Mesendoderm (in vitro differentiated cells): ENCODE measurements around the gene WASF3.

Source experiments
- DNase-seq: peaks from one replicate; pipeline ENCODE4 v3.0.0; 2013
- H2AK5ac ChIP-seq: 2 replicates; pipeline ENCODE4 v1.6.1; 2013; ENCODE audit warnings: low read length, inconsistent platforms
- H2BK120ac ChIP-seq: 2 replicates; pipeline ENCODE4 v1.6.1; 2013; ENCODE audit warnings: low read depth, mild to moderate bottlenecking, low read length, moderate library complexity, mixed read lengths
- H2BK15ac ChIP-seq: replicated peaks from 2 replicates; pipeline ENCODE4 v1.6.1; 2013; ENCODE audit warnings: low read depth, mild to moderate bottlenecking, moderate library complexity
- H2BK5ac ChIP-seq: 2 replicates; pipeline ENCODE4 v1.6.1; 2013; ENCODE audit warnings: low read length, inconsistent platforms
- H3K18ac ChIP-seq: 2 replicates; pipeline ENCODE4 v1.6.1; 2013; ENCODE audit warnings: mild to moderate bottlenecking, low read length, mixed read lengths
- H3K23ac ChIP-seq: one replicate; pipeline ENCODE4 v1.6.1; 2013; ENCODE audit warnings: low read length
- H3K27ac ChIP-seq: 2 replicates; pipeline ENCODE4 v1.5.1; 2013; ENCODE audit warnings: low read depth, mild to moderate bottlenecking, inconsistent platforms, low read length, moderate library complexity
- H3K27me3 ChIP-seq: 2 replicates; pipeline ENCODE4 v1.6.1; 2013; ENCODE audit warnings: low read length, control low read depth, mild to moderate bottlenecking, inconsistent platforms; ENCODE audit not compliant: insufficient read depth, poor library complexity
- H3K36me3 ChIP-seq: 2 replicates; pipeline ENCODE4 v1.6.1; 2013; ENCODE audit warnings: low read length, inconsistent platforms; ENCODE audit not compliant: control insufficient read depth, insufficient read depth
- H3K4ac ChIP-seq: one replicate; pipeline ENCODE4 v1.6.1; 2013; ENCODE audit warnings: low read depth, mild to moderate bottlenecking, low read length, moderate library complexity
- H3K4me1 ChIP-seq: 2 replicates; pipeline ENCODE4 v1.6.1; 2013; ENCODE audit warnings: low read depth, low read length, inconsistent platforms; ENCODE audit not compliant: control insufficient read depth
- H3K4me2 ChIP-seq: 2 replicates; pipeline ENCODE4 v1.6.1; 2013; ENCODE audit warnings: low read length
- H3K4me3 ChIP-seq: 2 replicates; pipeline ENCODE4 v1.5.1; 2013; ENCODE audit warnings: mild to moderate bottlenecking, low read length
- H3K56ac ChIP-seq: one replicate; pipeline ENCODE4 v1.6.1; 2013; ENCODE audit warnings: low read length
- H3K79me1 ChIP-seq: 2 replicates; pipeline ENCODE4 v1.6.1; 2013; ENCODE audit warnings: low read length, inconsistent platforms
- H3K79me2 ChIP-seq: 2 replicates; pipeline ENCODE4 v1.6.1; 2013; ENCODE audit warnings: mild to moderate bottlenecking, low read length; ENCODE audit not compliant: control insufficient read depth, insufficient read depth
- H3K9ac ChIP-seq: 2 replicates; pipeline ENCODE4 v1.6.1; 2013; ENCODE audit warnings: low read length, inconsistent platforms
- H4K5ac ChIP-seq: one replicate; pipeline ENCODE4 v1.6.1; 2013; ENCODE audit warnings: low read length
- H4K8ac ChIP-seq: one replicate; pipeline ENCODE4 v1.6.1; 2013; ENCODE audit warnings: low read depth, mild to moderate bottlenecking, control low read depth, low read length, moderate library complexity
- WGBS: extraction: QIAGEN DNeasy Blood & Tissue Kit; methylation state at CpG from one replicate; pipeline ENCODE4 v1.1.7; 2013; ENCODE audit warnings: low lambda C conversion rate, missing lambda C conversion rate; ENCODE audit not compliant: insufficient coverage; ENCODE audit errors: extremely low coverage; 5-methylcytosine and 5-hydroxymethylcytosine counted together

WASF3 gene

DNA sequence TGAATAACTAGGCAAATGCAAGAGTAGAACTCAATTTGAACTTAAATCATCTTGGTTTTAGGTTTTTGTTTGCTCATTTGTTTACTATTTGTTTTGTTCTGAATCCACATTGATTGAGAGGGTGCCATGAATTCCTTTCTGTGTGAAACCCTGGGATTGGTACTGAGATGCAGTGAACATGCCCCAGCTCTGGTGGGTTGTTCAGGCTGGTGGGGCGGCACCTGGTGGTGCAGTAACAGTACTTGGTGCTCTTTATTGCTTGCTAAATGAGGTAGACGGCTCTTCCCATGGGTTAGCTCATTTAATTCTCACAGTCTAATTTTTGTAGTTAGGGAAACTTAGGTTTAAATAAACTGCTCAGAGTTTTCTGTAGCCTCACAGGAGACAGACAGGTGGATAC is 48.4 kb downstream of the WASF3 start:
- no peak overlapping the region for H2BK15ac ChIP-seq
- H2BK5ac ChIP-seq, result no peak overlapping the region
- H3K18ac ChIP-seq, result no peak overlapping the region
- H3K4ac ChIP-seq, result no peak overlapping the region
- no peak overlapping the region for H2AK5ac ChIP-seq
- H4K8ac ChIP-seq, result no peak overlapping the region
- H3K27ac ChIP-seq, result no peak overlapping the region
- peak; percentile 80 for DNase-seq
- H3K36me3 ChIP-seq, result no peaks in the 10 kb centered on the region
- no peak overlapping the region for H2BK120ac ChIP-seq
- no peak overlapping the region for H3K4me3 ChIP-seq
- H3K23ac ChIP-seq, result no peak overlapping the region
- H3K4me1 ChIP-seq, result peaks cover 1% of the 10 kb centered on the region
- H3K79me1 ChIP-seq, result peaks cover 6% of the 10 kb centered on the region
- peaks cover 3% of the 10 kb centered on the region for H3K79me2 ChIP-seq
- H4K5ac ChIP-seq, result no peak overlapping the region
- no CpG with 5 or more reads among the region's 2 CpGs for WGBS
- no peak overlapping the region for H3K9ac ChIP-seq
- H3K4me2 ChIP-seq, result no peak overlapping the region
- no peaks in the 10 kb centered on the region for H3K27me3 ChIP-seq
- no peak overlapping the region for H3K56ac ChIP-seq

DNA sequence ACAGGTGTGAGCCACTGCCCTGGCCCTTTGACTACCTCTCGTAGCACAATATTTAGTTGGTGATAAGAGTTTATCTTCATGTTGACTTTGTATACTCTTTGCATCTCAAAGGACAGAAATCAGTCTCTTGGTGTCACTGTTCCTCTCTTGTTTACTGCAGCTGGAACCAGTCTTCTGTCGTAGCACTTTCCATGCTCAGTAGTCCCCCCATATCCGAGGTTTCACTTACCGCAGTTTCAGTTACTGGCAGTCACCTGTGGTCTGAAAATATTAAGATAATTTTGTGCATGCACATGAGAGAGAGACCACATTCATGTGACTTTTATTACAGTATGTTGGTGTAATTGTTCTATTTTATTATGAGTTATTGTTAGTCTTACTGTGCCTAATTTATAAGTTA is 49.1 kb downstream of the WASF3 start:
- Histone ChIP-seq H3K79me2 (peaks cover 3% of the 10 kb centered on the region), H3K9ac (no peak overlapping the region), H3K4me1 (peaks cover 1% of the 10 kb centered on the region), H2BK5ac (no peak overlapping the region), H3K36me3 (no peaks in the 10 kb centered on the region), H3K27me3 (no peaks in the 10 kb centered on the region), H2BK15ac (no peak overlapping the region), H3K4me3 (no peak overlapping the region), H4K8ac (no peak overlapping the region), H3K18ac (no peak overlapping the region), H3K56ac (no peak overlapping the region), H3K79me1 (peaks cover 6% of the 10 kb centered on the region), H2BK120ac (no peak overlapping the region), H3K27ac (no peak overlapping the region), H4K5ac (no peak overlapping the region), H2AK5ac (no peak overlapping the region), H3K4ac (no peak overlapping the region), H3K4me2 (no peak overlapping the region), H3K23ac (no peak overlapping the region)
- DNase-seq, result no peak
- no CpG with 5 or more reads among the region's 4 CpGs for WGBS

DNA sequence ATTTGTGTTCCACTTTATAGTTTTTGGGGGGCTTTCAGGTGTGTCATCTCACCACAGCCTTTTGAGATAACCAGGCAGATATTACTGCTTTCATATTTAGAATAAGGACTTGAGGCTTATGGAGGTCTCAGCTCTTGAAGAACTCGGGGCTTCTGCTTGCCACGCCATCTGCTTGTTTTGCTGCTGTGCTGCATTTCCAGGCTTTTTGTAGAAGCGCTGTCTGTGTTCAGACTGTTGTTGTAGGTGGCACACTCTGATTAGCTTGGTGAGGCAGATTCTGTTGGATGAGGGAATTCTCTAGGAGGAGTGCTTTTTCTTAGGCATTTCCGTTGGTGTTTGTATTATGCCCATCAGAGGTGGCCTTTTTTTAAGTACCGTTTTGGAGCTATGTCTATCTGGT is 57.2 kb downstream of the WASF3 start:
- Histone ChIP-seq H4K8ac (no peak overlapping the region), H3K27ac (no peak overlapping the region), H4K5ac (no peak overlapping the region), H2BK15ac (no peak overlapping the region), H3K4me3 (no peak overlapping the region), H3K79me2 (no peaks in the 10 kb centered on the region), H3K4ac (no peak overlapping the region), H2BK5ac (no peak overlapping the region), H3K79me1 (peaks cover 3% of the 10 kb centered on the region), H3K36me3 (no peaks in the 10 kb centered on the region), H3K56ac (no peak overlapping the region), H3K23ac (no peak overlapping the region), H3K18ac (no peak overlapping the region), H3K4me2 (no peak overlapping the region), H2AK5ac (no peak overlapping the region), H3K27me3 (no peaks in the 10 kb centered on the region), H3K9ac (no peak overlapping the region), H3K4me1 (no peaks in the 10 kb centered on the region), H2BK120ac (no peak overlapping the region)
- no CpG with 5 or more reads among the region's 5 CpGs for WGBS
- DNase-seq, result no peak

DNA sequence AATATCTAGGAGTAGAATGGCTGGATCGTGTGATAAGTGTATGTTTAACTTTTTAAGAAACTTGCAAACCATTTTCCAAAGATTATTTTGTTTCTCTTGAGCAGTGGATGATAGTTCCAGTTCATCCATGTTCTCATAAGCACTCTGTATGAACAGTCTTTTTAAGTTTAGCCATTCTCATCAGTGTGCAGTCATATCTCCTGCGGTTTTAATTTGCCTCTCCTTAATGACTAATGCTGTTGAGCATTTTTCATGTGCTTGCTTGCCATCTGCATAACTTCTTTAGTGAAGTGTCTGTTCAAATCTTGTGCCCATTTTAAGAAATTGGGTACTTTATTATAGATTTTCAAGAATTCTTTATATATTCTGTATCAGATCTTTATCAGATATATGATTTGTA is 58.6 kb downstream of the WASF3 start:
- no peak overlapping the region for H2BK15ac ChIP-seq
- no peaks in the 10 kb centered on the region for H3K79me2 ChIP-seq
- WGBS, result no CpG with 5 or more reads among the region's 2 CpGs
- H3K36me3 ChIP-seq, result no peaks in the 10 kb centered on the region
- H3K4me2 ChIP-seq, result no peak overlapping the region
- H3K27me3 ChIP-seq, result no peaks in the 10 kb centered on the region
- H3K23ac ChIP-seq, result no peak overlapping the region
- no peak overlapping the region for H2BK5ac ChIP-seq
- H3K9ac ChIP-seq, result no peak overlapping the region
- no peak overlapping the region for H3K27ac ChIP-seq
- DNase-seq, result no peak
- no peak overlapping the region for H2BK120ac ChIP-seq
- H2AK5ac ChIP-seq, result no peak overlapping the region
- no peak overlapping the region for H3K4me3 ChIP-seq
- no peak overlapping the region for H3K56ac ChIP-seq
- H4K8ac ChIP-seq, result no peak overlapping the region
- no peak overlapping the region for H4K5ac ChIP-seq
- H3K79me1 ChIP-seq, result no peaks in the 10 kb centered on the region
- no peak overlapping the region for H3K18ac ChIP-seq
- H3K4me1 ChIP-seq, result no peaks in the 10 kb centered on the region
- no peak overlapping the region for H3K4ac ChIP-seq

DNA sequence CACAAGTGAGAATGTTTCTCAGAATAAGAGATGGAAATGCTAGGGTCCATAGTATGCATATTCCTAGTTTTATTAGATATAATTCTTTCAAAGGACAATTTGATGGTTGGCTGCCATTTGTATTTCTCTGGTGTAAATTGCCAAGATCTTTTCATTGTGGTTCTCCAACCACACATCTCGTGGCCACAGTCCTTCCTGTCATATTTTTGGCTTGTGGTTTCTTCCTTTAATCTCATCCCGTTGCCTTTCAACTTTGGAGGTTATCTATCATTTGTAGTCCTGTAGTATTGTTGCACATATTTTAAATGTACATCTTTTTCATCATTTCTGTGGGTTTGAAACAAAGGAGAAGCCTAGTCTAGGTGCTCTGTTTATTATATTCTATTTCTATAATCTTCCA is 61.2 kb downstream of the WASF3 start:
- H3K56ac ChIP-seq, result no peak overlapping the region
- H3K4me3 ChIP-seq, result no peak overlapping the region
- no peak overlapping the region for H4K8ac ChIP-seq
- no peak overlapping the region for H3K23ac ChIP-seq
- no peaks in the 10 kb centered on the region for H3K27me3 ChIP-seq
- no peak overlapping the region for H3K9ac ChIP-seq
- no peak overlapping the region for H3K4me2 ChIP-seq
- H4K5ac ChIP-seq, result no peak overlapping the region
- H2BK120ac ChIP-seq, result no peak overlapping the region
- no peak overlapping the region for H2AK5ac ChIP-seq
- no peak overlapping the region for H3K4ac ChIP-seq
- no peaks in the 10 kb centered on the region for H3K4me1 ChIP-seq
- H2BK15ac ChIP-seq, result no peak overlapping the region
- no CpG with 5 or more reads among the region's 2 CpGs for WGBS
- H3K18ac ChIP-seq, result no peak overlapping the region
- H3K36me3 ChIP-seq, result no peaks in the 10 kb centered on the region
- H3K79me2 ChIP-seq, result no peaks in the 10 kb centered on the region
- no peak overlapping the region for H2BK5ac ChIP-seq
- H3K27ac ChIP-seq, result no peak overlapping the region
- no peaks in the 10 kb centered on the region for H3K79me1 ChIP-seq
- no peak for DNase-seq

DNA sequence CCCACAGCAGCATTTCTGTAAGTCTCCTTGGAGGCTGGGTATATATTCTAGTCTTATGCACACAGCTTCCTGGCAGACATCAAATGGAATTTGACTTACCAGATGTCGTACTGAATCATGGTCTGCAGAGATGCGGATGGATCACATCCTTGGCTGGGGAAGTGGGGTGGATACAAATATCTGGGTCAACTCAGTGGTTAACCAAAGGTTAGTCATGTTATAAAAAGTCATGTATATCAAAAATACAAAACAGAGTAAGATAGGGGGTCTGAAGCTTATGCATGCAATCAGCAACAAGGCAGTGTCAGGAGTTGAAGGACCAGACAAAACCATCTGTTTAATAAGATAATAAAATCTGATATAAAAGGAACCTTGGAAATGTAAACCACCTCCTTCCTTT is 61.9 kb downstream of the WASF3 start:
- no peak overlapping the region for H3K27ac ChIP-seq
- WGBS, result no CpG with 5 or more reads among the region's 2 CpGs
- no peak overlapping the region for H2AK5ac ChIP-seq
- no peaks in the 10 kb centered on the region for H3K79me2 ChIP-seq
- H3K4me3 ChIP-seq, result no peak overlapping the region
- H3K27me3 ChIP-seq, result no peaks in the 10 kb centered on the region
- no peak overlapping the region for H2BK15ac ChIP-seq
- H3K4ac ChIP-seq, result no peak overlapping the region
- no peak overlapping the region for H3K56ac ChIP-seq
- no peak overlapping the region for H4K5ac ChIP-seq
- H3K4me2 ChIP-seq, result no peak overlapping the region
- no peak overlapping the region for H2BK120ac ChIP-seq
- no peak overlapping the region for H2BK5ac ChIP-seq
- no peaks in the 10 kb centered on the region for H3K79me1 ChIP-seq
- no peak overlapping the region for H3K18ac ChIP-seq
- no peak for DNase-seq
- H3K36me3 ChIP-seq, result no peaks in the 10 kb centered on the region
- no peaks in the 10 kb centered on the region for H3K4me1 ChIP-seq
- H3K23ac ChIP-seq, result no peak overlapping the region
- no peak overlapping the region for H4K8ac ChIP-seq
- H3K9ac ChIP-seq, result no peak overlapping the region
